HFF-Myc (cell line): ENCODE measurements around the gene BTG1.

Experiments used
- DNase-seq: peaks from one replicate; pipeline ENCODE4 v3.0.0-alpha.2; 2011; ENCODE audit warnings: low read depth; ENCODE audit errors: extremely low read depth
- H3K4me3 ChIP-seq: replicated peaks from 2 replicates; pipeline ENCODE4 v1.5.1; 2011; ENCODE audit warnings: low read depth, mild to moderate bottlenecking, control low read depth, low read length
- TF ChIP-seq, protein P1 (sequence below): IDR thresholded peaks from 2 replicates; pipeline ENCODE4 v1.5.1; 2012; ENCODE audit warnings: mild to moderate bottlenecking, low read depth, low read length, control low read depth; ENCODE audit errors: missing control alignments

BTG1 gene

DNA sequence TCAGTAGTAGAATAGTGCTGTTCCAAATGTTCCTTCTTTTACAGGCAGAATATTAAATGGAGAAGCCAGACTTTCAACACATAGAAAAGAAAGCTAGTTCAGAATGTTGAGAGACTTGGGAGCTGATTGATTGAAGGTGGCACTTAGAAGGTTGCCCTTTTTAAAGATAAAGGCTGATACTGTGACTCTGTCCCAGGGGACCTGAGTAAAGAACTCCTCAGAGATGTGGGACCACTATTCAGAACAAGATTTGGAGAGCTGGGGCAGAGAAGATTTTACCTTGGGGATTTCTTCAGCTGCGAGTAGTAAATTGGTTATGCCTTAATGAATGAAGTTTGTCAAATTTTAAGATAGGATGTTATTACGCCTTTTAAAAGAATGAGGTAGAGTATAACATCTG lies 21.4 kb upstream of the BTG1 start:
- TF ChIP-seq, protein P1, sequence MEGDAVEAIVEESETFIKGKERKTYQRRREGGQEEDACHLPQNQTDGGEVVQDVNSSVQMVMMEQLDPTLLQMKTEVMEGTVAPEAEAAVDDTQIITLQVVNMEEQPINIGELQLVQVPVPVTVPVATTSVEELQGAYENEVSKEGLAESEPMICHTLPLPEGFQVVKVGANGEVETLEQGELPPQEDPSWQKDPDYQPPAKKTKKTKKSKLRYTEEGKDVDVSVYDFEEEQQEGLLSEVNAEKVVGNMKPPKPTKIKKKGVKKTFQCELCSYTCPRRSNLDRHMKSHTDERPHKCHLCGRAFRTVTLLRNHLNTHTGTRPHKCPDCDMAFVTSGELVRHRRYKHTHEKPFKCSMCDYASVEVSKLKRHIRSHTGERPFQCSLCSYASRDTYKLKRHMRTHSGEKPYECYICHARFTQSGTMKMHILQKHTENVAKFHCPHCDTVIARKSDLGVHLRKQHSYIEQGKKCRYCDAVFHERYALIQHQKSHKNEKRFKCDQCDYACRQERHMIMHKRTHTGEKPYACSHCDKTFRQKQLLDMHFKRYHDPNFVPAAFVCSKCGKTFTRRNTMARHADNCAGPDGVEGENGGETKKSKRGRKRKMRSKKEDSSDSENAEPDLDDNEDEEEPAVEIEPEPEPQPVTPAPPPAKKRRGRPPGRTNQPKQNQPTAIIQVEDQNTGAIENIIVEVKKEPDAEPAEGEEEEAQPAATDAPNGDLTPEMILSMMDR = no peak
- no peak overlapping the region for H3K4me3 ChIP-seq
- no peak for DNase-seq

DNA sequence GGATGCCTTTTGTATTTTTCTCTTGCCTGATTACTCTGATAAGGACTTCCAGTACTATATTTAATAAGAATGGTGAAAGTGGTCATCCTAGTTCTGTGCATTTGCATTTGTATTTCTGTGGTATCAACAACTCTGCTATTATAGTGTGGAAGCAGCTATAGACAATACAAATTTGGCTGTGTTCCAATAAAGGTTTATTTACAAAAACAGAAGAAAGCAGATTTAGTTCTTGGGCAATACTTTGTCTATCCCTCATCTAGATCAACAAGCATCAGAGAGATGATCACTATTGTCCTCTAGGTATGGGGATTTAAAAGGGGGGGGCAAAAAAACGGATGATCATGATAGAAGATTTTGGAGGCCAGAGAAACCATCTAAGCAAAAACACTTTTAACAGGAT lies 19.1 kb upstream of the BTG1 start:
- TF ChIP-seq, protein P1 = no peak
- H3K4me3 ChIP-seq = no peak overlapping the region
- DNase-seq = no peak

DNA sequence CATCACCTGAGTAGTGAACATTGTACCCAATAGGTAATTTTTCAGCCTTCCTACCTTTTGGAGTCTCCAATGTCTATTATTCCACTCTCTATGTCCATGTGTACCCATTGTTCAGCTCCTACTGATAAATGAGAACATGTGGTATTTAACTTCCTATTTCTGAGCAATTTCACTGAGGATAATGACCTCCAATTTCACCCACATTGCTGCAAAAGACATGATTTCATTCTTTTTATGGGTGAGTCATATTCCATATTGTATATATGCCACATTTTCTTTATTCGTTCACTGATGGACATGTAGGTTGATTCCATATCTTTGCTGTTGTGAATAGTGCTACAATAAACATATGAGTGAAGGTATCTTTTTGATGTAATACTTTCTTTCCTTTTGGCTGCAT lies 16.4 kb upstream of the BTG1 start:
- no peak for DNase-seq
- no peak overlapping the region for H3K4me3 ChIP-seq
- TF ChIP-seq, protein P1 = no peak

DNA sequence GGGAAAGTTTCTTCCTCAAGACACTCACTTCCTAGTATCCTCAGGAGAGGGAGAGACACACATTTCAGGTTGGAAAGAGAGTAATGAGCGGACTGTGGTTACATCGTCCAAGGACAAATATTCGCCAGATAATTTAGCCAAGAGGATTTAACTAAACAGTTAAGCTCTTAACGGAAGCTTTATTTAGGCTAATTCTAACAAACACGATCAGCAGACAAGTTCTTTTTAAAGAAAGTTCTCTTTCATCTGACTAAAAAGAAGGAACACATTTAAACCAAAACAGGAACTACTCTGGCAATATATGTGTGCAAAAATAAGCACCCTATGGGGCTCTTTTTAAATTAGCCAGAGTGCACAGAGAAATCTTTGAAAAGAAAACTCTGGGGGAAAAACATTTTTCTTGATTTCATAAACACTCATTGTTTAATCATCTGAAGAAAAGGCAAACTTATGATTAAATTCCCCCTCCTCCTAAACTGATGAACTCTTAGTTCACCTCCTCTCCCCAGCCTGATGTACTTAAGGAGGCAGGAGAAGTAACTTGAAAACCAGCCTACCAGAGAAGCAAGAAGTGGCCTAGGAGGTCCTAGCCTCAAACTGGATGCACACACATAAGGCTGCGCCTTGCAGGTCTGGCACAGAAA lies 13.3 kb upstream of the BTG1 start:
- H3K4me3 ChIP-seq = no peak overlapping the region
- TF ChIP-seq, protein P1 = no peak

DNA sequence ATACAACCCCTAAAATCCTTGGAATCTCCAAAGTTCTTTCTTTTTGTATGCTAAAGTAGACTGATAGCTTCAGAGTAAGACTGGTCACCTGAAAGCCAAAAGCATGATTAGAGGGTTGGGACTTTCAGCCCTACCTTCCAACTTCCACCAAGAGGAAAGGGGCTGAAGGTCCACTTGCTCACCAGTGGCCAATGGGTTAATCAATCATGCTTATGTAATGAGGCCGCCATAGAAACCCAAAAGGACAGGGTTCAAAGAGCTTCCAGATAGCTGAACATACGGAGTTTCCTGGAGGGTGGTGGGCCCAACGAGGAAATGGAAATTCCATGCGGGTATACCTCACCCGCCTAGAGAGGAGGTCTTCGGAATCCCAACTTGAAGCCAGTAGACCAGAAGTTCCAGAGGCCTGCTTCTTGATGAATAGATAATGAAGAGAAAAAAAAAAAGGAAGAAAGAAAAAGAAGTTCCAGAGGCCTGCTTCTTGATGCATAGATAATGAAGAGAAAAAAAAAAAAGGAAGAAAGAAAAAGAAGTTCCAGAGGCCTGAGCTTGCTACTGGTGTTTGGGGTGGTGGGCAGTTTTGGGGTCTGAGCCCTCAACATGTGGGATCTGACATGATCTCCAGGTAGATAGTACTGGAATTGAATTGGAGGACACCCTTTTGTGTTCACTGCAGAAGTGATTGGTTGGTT lies 11.2 kb upstream of the BTG1 start:
- no peak for DNase-seq
- TF ChIP-seq, protein P1 = no peak
- H3K4me3 ChIP-seq = no peak overlapping the region

More for the DNA sequence above, 13.3 kb upstream of the BTG1 start:
- no peak for DNase-seq

DNA sequence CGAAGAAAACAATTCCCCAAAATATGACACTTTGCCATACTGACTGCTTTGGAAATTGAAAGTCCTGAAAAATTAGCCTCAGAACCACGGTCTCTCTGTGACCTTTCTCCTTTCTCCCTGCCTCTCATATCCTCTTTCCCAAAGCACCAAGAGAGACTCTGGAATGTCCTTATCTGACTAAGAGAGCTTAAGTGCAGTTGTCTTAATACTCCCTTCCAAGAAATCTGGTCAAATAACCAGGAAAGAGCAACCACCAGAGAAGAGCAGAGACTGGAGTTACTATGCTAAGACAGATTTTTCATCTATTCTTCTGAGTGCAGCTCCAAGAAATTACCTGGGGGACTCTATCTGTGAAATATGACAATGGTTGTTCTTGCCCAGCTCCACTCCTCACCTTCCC lies 10.5 kb upstream of the BTG1 start:
- no peak for DNase-seq
- TF ChIP-seq, protein P1 = no peak
- no peak overlapping the region for H3K4me3 ChIP-seq
